Endodermal cell (in vitro differentiated cells): ENCODE data around the gene TCTN1. TPM values are rescaled to one million over a fixed set of nuclear protein-coding genes. Genes with fewer than 3 reads are reported as not detected.

ENCODE experiments used
- DNase-seq: peaks from one replicate; pipeline ENCODE4 v3.0.0-alpha.2; 2017
- H3K27ac ChIP-seq: 2 replicates; pipeline ENCODE4 v1.5.1; 2013; ENCODE audit warnings: mild to moderate bottlenecking, low read depth, low read length, moderate library complexity
- H3K27me3 ChIP-seq: 2 replicates; pipeline ENCODE4 v1.6.1; 2013; ENCODE audit warnings: mild to moderate bottlenecking, low read length, moderate library complexity; ENCODE audit not compliant: insufficient read depth, control insufficient read depth, poor library complexity, severe bottlenecking
- H3K36me3 ChIP-seq: 2 replicates; pipeline ENCODE4 v1.7.0; 2013; ENCODE audit warnings: mild to moderate bottlenecking, low read length, moderate library complexity; ENCODE audit not compliant: control insufficient read depth, insufficient read depth
- H3K4me1 ChIP-seq: one replicate; pipeline ENCODE4 v1.7.0; 2013; ENCODE audit warnings: low read length; ENCODE audit not compliant: control insufficient read depth, insufficient read depth
- H3K4me3 ChIP-seq: 2 replicates; pipeline ENCODE4 v1.5.1; 2013; ENCODE audit warnings: mild to moderate bottlenecking, low read length, moderate library complexity
- H3K9ac ChIP-seq: 2 replicates; pipeline ENCODE4 v1.6.1; 2013; ENCODE audit warnings: mild to moderate bottlenecking, low read length, moderate library complexity; ENCODE audit not compliant: poor library complexity, severe bottlenecking; ENCODE audit errors: extremely low read depth
- H3K9me3 ChIP-seq: 2 replicates; pipeline ENCODE4 v1.6.1; 2013; ENCODE audit warnings: mild to moderate bottlenecking, low read length, moderate library complexity; ENCODE audit not compliant: control insufficient read depth
- H3K27ac Mint-ChIP-seq: 2 replicates; pipeline ENCODE4 v1.8.0; 2020; ENCODE audit warnings: mixed read lengths
- H3K27me3 Mint-ChIP-seq: 2 replicates; pipeline ENCODE4 v1.8.0; 2021; ENCODE audit warnings: mild to moderate bottlenecking, mixed read lengths; ENCODE audit not compliant: insufficient read depth
- H3K36me3 Mint-ChIP-seq: 2 replicates; pipeline ENCODE4 v1.8.0; 2020; ENCODE audit warnings: low read depth, mixed read lengths
- H3K4me1 Mint-ChIP-seq: 2 replicates; pipeline ENCODE4 v1.8.0; 2020; ENCODE audit warnings: mixed read lengths
- H3K4me3 Mint-ChIP-seq: 2 replicates; pipeline ENCODE4 v1.8.0; 2020; ENCODE audit warnings: mild to moderate bottlenecking, moderate library complexity, mixed read lengths
- H3K9me3 Mint-ChIP-seq: 2 replicates; pipeline ENCODE4 v1.8.0; 2020; ENCODE audit warnings: mild to moderate bottlenecking, mixed read lengths
- CTCF ChIP-seq: fragments of 200-600 bp; sonication (generic); conservative IDR thresholded peaks from 2 replicates; pipeline ENCODE4 v1.5.0; 2021; ENCODE audit warnings: antibody characterized with exemption, mild to moderate bottlenecking
- WGBS, 2 experiments: methylation state at CpG; one replicate each; pipeline versions ENCODE4 v1.1.5 to v1.1.7; 2013; ENCODE audit warnings: missing lambda C conversion rate in 2 of 2, mixed read lengths in 1 of 2; ENCODE audit not compliant: insufficient coverage in 1 of 2, insufficient read length in 1 of 2; 5-methylcytosine and 5-hydroxymethylcytosine counted together
- total RNA-seq, 2 donors: library from RNA; stranded (reverse); fragmentation: NEBNext Ultra II Directional in 1 of 2; extraction: Animal tissue kit (Norgen Biotek cat#: 25700) in 1 of 2; gene quantifications; 2 replicates in 1 of 2; 3 replicates in 1 of 2; pipeline ENCODE4 v1.2.1, GENCODE V29; 2021

Gene TCTN1
- total RNA-seq, 2 donors from 2014 or later = 29.5 to 44.9 TPM

GRCh38 chr12:110670161-110670701 is 56.3 kb downstream of the TCTN1 start:
- H3K4me1 Mint-ChIP-seq = no peaks in the 10 kb centered on the region
- peaks cover 10% of the 10 kb centered on the region for H3K36me3 Mint-ChIP-seq
- H3K4me3 Mint-ChIP-seq = no peak overlapping the region
- Histone ChIP-seq H3K27me3 (no peaks in the 10 kb centered on the region), H3K27ac (no peak overlapping the region), H3K36me3 (no peaks in the 10 kb centered on the region), H3K9ac (no peak overlapping the region), H3K4me1 (no peaks in the 10 kb centered on the region), H3K4me3 (no peak overlapping the region), H3K9me3 (no peaks in the 10 kb centered on the region)
- no peaks in the 10 kb centered on the region for H3K27me3 Mint-ChIP-seq
- TF ChIP-seq CTCF = no peak
- H3K9me3 Mint-ChIP-seq = no peaks in the 10 kb centered on the region
- DNase-seq = no peak
- H3K27ac Mint-ChIP-seq = no peak overlapping the region
- WGBS, 2 experiments = 81 to 100% methylated on average over 1 to 4 of the region's 4 CpGs

GRCh38 chr12:110676171-110676570 is 62.2 kb downstream of the TCTN1 start:
- DNase-seq = no peak
- Mint-ChIP-seq H3K9me3 (no peaks in the 10 kb centered on the region), H3K4me1 (peaks cover 5% of the 10 kb centered on the region), H3K4me3 (no peak overlapping the region), H3K27me3 (no peaks in the 10 kb centered on the region), H3K36me3 (peaks cover 11% of the 10 kb centered on the region), H3K27ac (no peak overlapping the region)
- Histone ChIP-seq H3K4me3 (no peak overlapping the region), H3K9ac (no peak overlapping the region), H3K27me3 (no peaks in the 10 kb centered on the region), H3K4me1 (no peaks in the 10 kb centered on the region), H3K36me3 (no peaks in the 10 kb centered on the region), H3K27ac (no peak overlapping the region), H3K9me3 (no peaks in the 10 kb centered on the region)
- 90 to 91% methylated on average over 3 to 4 of the region's 4 CpGs for WGBS, 2 experiments
- TF ChIP-seq CTCF = no peak

- DNase-seq = peak; percentile 76
- H3K9ac ChIP-seq = no peak overlapping the region
- no peak overlapping the region for H3K27ac ChIP-seq
- H3K4me3 Mint-ChIP-seq = no peak overlapping the region
- no peaks in the 10 kb centered on the region for H3K27me3 Mint-ChIP-seq
- TF ChIP-seq CTCF = no peak
- H3K36me3 ChIP-seq = no peaks in the 10 kb centered on the region
- no peaks in the 10 kb centered on the region for H3K9me3 ChIP-seq
- peaks cover 5% of the 10 kb centered on the region for H3K4me1 Mint-ChIP-seq
- H3K4me3 ChIP-seq = no peak overlapping the region
- no peaks in the 10 kb centered on the region for H3K27me3 ChIP-seq
- no peaks in the 10 kb centered on the region for H3K4me1 ChIP-seq
- H3K36me3 Mint-ChIP-seq = peaks cover 10% of the 10 kb centered on the region
- H3K9me3 Mint-ChIP-seq = no peaks in the 10 kb centered on the region
- WGBS, 2 experiments = 82 to 96% methylated on average over 3 to 5 of the region's 5 CpGs
- H3K27ac Mint-ChIP-seq = peak overlapping the region; percentile 8
Observed at GRCh38 chr12:110677206-110677911, 63.4 kb downstream of the TCTN1 start.
